GM13976 (cell line): ENCODE results near the gene ROPN1L.
"Not testable (repeated sequence)": the region's sequence is repeated elsewhere in the genome, so short reads cannot be mapped to it uniquely, and the experiment has no call there.

Source experiments
- DNase-seq: peaks from one replicate; pipeline ENCODE4 v3.0.0; 2012; ENCODE audit warnings: low spot score
- CTCF ChIP-seq: IDR thresholded peaks from 2 replicates; pipeline ENCODE4 v1.5.1; 2012; ENCODE audit warnings: borderline replicate concordance, mild to moderate bottlenecking; ENCODE audit not compliant: insufficient read depth; ENCODE audit errors: extremely low read depth, missing control alignments, control extremely low read depth
- in situ Hi-C: fragments of 300-500 bp; cut with MboI; formaldehyde crosslinking; loops from one replicate; pipeline ENCODE4 v1.12.0; 2022; ENCODE audit warnings: low sequenced_read_pairs, mixed read lengths, inconsistent platforms; ENCODE audit not compliant: unreplicated experiment

The ROPN1L gene

GRCh38 chr5:10441083-10441991 is at the start of gene ROPN1L:
Gene ROPN1L, plus strand, starts transcription at chr5:10441879. Its CDS starts 289 bp downstream, at chr5:10442168.
- peak; percentile 98 for DNase-seq
- no peak for TF ChIP-seq CTCF
- in situ Hi-C loops, result no loop called here

GRCh38 chr5:10392567-10393328 is 48.9 kb upstream of the ROPN1L start:
- DNase-seq, in situ Hi-C loops: not testable (repeated sequence)

GRCh38 chr5:10393491-10393890 is 48.2 kb upstream of the ROPN1L start:
- no peak for TF ChIP-seq CTCF
- DNase-seq, result no peak
- in situ Hi-C loops, result no loop called here

GRCh38 chr5:10396552-10396951 is 45.1 kb upstream of the ROPN1L start:
- in situ Hi-C loops, result no loop called here
- DNase-seq, result no peak
- no peak for TF ChIP-seq CTCF

- no peak for DNase-seq
- in situ Hi-C loops, result no loop called here
- TF ChIP-seq CTCF, result no peak
These were observed 41.8 kb upstream of the ROPN1L start for GRCh38 chr5:10399839-10400238.

- DNase-seq, result no peak
- in situ Hi-C loops, result no loop called here
- no peak for TF ChIP-seq CTCF
These were observed 41.3 kb upstream of the ROPN1L start for GRCh38 chr5:10400411-10400810.

GRCh38 chr5:10400831-10401230 is 40.8 kb upstream of the ROPN1L start:
- no peak for TF ChIP-seq CTCF
- in situ Hi-C loops, result no loop called here

More at GRCh38 chr5:10400831-10401230, 40.8 kb upstream of the ROPN1L start:
- peak; percentile 31 for DNase-seq
